ENCODE data around the gene PHF21B.

PHF21B gene

DNA sequence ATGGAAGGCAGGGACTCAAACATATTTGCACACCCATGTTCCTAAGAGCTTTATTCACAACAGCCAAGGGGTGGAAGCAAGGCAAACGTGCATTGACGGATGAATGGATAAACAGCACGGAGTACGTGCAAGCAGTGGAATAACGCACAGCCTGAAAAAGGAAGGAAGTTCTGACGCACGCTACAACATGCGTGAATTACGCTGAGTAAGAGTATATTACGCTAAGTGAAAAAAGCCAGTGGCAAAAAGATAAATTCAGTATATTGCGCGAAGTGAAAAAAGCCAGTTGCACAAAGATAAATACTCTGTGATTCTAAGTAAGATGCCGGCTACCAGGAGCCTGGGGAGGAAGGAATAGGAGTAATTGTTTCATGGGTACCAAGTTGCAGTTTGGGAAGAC is 19.5 kb downstream of the PHF21B start:
- no peak for TF ChIP-seq FOXP2 (optimal IDR thresholded peaks at IDR 0.05; ENCODE audit: borderline replicate concordance, extremely low read depth, extremely low read length, insufficient read depth)
- TF ChIP-seq TAF1 (IDR thresholded peaks at IDR 0.05; ENCODE audit: borderline replicate concordance, insufficient read depth, low read length): no peak
- TF ChIP-seq POLR2AphosphoS5 (IDR thresholded peaks at IDR 0.05; ENCODE audit: low read depth, low read length): no peak
- TF ChIP-seq, protein P1, sequence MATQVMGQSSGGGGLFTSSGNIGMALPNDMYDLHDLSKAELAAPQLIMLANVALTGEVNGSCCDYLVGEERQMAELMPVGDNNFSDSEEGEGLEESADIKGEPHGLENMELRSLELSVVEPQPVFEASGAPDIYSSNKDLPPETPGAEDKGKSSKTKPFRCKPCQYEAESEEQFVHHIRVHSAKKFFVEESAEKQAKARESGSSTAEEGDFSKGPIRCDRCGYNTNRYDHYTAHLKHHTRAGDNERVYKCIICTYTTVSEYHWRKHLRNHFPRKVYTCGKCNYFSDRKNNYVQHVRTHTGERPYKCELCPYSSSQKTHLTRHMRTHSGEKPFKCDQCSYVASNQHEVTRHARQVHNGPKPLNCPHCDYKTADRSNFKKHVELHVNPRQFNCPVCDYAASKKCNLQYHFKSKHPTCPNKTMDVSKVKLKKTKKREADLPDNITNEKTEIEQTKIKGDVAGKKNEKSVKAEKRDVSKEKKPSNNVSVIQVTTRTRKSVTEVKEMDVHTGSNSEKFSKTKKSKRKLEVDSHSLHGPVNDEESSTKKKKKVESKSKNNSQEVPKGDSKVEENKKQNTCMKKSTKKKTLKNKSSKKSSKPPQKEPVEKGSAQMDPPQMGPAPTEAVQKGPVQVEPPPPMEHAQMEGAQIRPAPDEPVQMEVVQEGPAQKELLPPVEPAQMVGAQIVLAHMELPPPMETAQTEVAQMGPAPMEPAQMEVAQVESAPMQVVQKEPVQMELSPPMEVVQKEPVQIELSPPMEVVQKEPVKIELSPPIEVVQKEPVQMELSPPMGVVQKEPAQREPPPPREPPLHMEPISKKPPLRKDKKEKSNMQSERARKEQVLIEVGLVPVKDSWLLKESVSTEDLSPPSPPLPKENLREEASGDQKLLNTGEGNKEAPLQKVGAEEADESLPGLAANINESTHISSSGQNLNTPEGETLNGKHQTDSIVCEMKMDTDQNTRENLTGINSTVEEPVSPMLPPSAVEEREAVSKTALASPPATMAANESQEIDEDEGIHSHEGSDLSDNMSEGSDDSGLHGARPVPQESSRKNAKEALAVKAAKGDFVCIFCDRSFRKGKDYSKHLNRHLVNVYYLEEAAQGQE (IDR thresholded peaks at IDR 0.05; ENCODE audit: insufficient read depth in 1 of 2, low read depth in 2 of 2, low read length in 2 of 2): no peak
- TF ChIP-seq SIN3A (IDR thresholded peaks at IDR 0.05; ENCODE audit: borderline replicate concordance, insufficient read depth, low read length): no peak

DNA sequence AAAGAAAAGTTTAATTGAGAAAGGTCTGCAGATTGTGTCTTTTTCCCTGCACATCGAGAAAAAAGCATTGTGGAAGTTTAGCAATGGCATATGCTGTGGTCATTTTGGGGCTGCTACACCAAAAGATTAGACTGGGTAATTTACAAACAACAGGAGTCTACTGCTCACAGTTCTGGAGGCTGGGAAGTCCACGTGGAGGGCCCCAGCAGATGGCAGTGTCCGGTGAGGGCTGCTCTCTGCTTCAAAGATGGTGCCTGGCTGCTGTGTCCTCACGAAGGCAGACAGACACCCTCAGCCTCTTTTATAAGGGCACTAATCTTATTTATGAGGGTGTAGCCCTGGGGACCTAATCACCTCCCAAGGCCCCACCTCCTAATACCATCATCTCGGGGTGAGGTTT is 21.1 kb downstream of the PHF21B start:
- TF ChIP-seq POLR2AphosphoS5 (IDR thresholded peaks at IDR 0.05; ENCODE audit: low read depth, low read length) (no peak), FOXP2 (optimal IDR thresholded peaks at IDR 0.05; ENCODE audit: borderline replicate concordance, extremely low read depth, extremely low read length, insufficient read depth) (no peak)

DNA sequence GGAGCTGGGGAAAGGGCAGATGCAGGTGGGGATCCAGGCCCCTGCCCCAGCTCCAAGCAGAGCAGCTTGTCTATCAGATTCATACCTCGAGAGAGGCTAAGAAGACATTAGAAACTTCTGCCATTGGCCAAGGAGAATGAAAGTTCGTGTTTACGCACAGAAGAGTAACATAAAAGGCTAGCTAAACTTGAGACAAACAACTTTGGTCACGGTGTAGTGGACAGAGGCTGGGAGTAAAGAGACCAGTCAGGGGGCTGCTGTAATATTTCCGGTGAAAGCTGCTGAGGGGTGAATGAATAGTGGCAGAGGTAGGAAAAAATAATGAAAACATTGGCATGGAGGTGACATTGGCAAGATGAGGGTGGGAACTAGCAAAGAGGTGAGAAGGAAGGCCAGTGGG is 22.9 kb downstream of the PHF21B start:
- no peak for TF ChIP-seq TAF1 (IDR thresholded peaks at IDR 0.05; ENCODE audit: borderline replicate concordance, insufficient read depth, low read length)
- TF ChIP-seq, protein P1 (IDR thresholded peaks at IDR 0.05; ENCODE audit: insufficient read depth in 1 of 2, low read depth in 2 of 2, low read length in 2 of 2): no peak

DNA sequence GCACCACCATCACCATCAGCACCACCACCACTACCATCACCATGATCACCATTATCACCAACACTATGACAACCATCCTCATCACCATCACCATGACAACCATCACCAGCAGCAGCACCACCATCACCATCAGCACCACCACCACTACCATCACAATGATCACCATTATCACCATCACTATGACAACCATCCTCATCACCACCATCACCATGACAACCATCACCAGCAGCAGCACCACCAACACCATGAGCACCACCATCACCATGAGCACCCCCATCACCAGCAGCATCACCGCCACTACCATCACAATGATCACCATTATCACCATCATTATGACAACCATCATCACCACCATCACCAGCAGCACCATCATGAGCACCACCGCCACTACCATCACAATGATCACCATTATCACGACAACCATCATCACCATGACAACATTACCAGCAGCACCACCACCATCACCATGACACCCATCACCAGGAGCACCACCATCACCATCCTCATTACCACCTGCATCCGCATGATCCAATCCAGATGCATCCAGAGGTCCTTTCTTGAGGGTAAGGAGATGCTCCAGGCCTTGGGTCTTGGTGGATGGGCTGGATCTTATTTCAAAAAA is 23.8 kb downstream of the PHF21B start:
- TF ChIP-seq, protein P1 (IDR thresholded peaks at IDR 0.05; ENCODE audit: insufficient read depth in 1 of 2, low read depth in 2 of 2, low read length in 2 of 2): no peak
- TF ChIP-seq TAF1 (IDR thresholded peaks at IDR 0.05; ENCODE audit: borderline replicate concordance, insufficient read depth, low read length) (no peak), FOXP2 (optimal IDR thresholded peaks at IDR 0.05; ENCODE audit: borderline replicate concordance, extremely low read depth, extremely low read length, insufficient read depth) (no peak), SIN3A (IDR thresholded peaks at IDR 0.05; ENCODE audit: borderline replicate concordance, insufficient read depth, low read length) (no peak), POLR2AphosphoS5 (IDR thresholded peaks at IDR 0.05; ENCODE audit: low read depth, low read length) (no peak)

DNA sequence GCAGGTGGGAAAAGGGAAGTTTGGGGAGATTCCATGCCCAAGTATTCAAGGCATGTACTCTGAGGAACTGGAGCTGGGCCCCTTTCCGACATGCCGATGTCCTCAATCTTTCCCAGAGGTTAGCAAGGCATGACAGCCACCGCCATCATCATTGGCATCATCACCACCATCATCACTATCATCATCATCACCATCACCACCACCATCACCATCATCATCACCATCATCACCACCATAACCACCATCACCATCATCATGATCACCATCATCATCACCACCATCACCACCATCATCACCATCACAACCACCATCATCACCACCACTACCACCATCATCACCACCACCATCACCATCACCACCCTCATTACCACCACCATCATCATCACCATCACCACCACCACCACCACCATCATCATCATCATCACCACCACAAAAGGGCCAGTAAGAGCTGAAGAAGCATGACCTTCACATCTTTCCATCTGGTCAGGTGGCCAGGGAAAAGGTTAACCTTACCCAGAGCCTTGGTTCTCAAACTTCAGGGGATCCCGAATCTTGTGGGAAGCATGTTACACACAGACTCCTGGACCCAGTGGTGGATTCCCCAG is 25.8 kb downstream of the PHF21B start:
- TF ChIP-seq SIN3A (IDR thresholded peaks at IDR 0.05; ENCODE audit: borderline replicate concordance, insufficient read depth, low read length): no peak
- TF ChIP-seq, protein P1 (IDR thresholded peaks at IDR 0.05; ENCODE audit: insufficient read depth in 1 of 2, low read depth in 2 of 2, low read length in 2 of 2): no peak
- TF ChIP-seq POLR2AphosphoS5 (IDR thresholded peaks at IDR 0.05; ENCODE audit: low read depth, low read length): no peak
- no peak for TF ChIP-seq FOXP2 (optimal IDR thresholded peaks at IDR 0.05; ENCODE audit: borderline replicate concordance, extremely low read depth, extremely low read length, insufficient read depth)
- no peak for TF ChIP-seq TAF1 (IDR thresholded peaks at IDR 0.05; ENCODE audit: borderline replicate concordance, insufficient read depth, low read length)

Measured in PFSK-1 (cell line).